H1 (cell line): Measurements from ENCODE around the gene SOX4. TPM values are rescaled to one million over a fixed set of nuclear protein-coding genes. Genes with fewer than 3 reads are reported as not detected.
A peak's percentile ranks its signal among the peaks of the same experiment; 100 is the strongest.

Source experiments
- CTCF ChIA-PET: fragments of 300-600 bp; sonication (Branson Sonifier 250); formaldehyde crosslinking; loops from one replicate; lab custom pipeline; 2021; ENCODE audit not compliant: partially characterized antibody; lab: Charles Lee
- POLR2A ChIA-PET: fragments of 300-600 bp; sonication (Branson Sonifier 250); formaldehyde crosslinking; loops from one replicate; lab custom pipeline; 2021; ENCODE audit warnings: inconsistent platforms; ENCODE audit not compliant: partially characterized antibody; lab: Charles Lee
- DNase-seq, 2 experiments: peaks; one replicate each; pipeline versions ENCODE4 v3.0.0 to v3.0.0-alpha.2; 2010 to 2022; ENCODE audit warnings: low spot score in 2 of 2, low read depth in 1 of 2, mixed read lengths in 1 of 2
- FAIRE-seq: peaks from 2 replicates; lab custom pipeline; 2011; peaks lifted over from hg19 to GRCh38; lab: Jason Lieb, UNC
- H2AFZ ChIP-seq: 2 replicates; pipeline ENCODE4 v1.8.1; 2012; ENCODE audit warnings: low read length, inconsistent platforms
- H2AK5ac ChIP-seq: 2 replicates; pipeline ENCODE4 v1.6.1; 2013; ENCODE audit warnings: low read depth, low read length
- H2BK120ac ChIP-seq: replicated peaks from 2 replicates; pipeline ENCODE3; 2013; ENCODE audit warnings: low read depth, low read length, inconsistent platforms
- H2BK12ac ChIP-seq: 2 replicates; pipeline ENCODE4 v1.6.1; 2013; ENCODE audit warnings: low read depth, low read length
- H2BK15ac ChIP-seq: 2 replicates; pipeline ENCODE4 v1.6.1; 2013; ENCODE audit warnings: low read length
- H2BK20ac ChIP-seq: 2 replicates; pipeline ENCODE4 v1.6.1; 2013; ENCODE audit warnings: low read length
- H2BK5ac ChIP-seq: 2 replicates; pipeline ENCODE4 v1.6.1; 2013; ENCODE audit warnings: low read depth, low read length
- H3K14ac ChIP-seq: 2 replicates; pipeline ENCODE4 v1.6.1; 2013; ENCODE audit warnings: inconsistent platforms; ENCODE audit not compliant: insufficient read length
- H3K18ac ChIP-seq: 2 replicates; pipeline ENCODE4 v1.6.1; 2013; ENCODE audit warnings: low read length; ENCODE audit errors: extremely low read depth
- H3K23ac ChIP-seq: 2 replicates; pipeline ENCODE4 v1.6.1; 2013; ENCODE audit warnings: inconsistent platforms; ENCODE audit not compliant: insufficient read length
- H3K23me2 ChIP-seq: 2 replicates; pipeline ENCODE4 v1.6.1; 2013; ENCODE audit warnings: low read depth, low read length
- H3K27ac ChIP-seq: 2 replicates; pipeline ENCODE4 v1.6.1; 2011; ENCODE audit warnings: low read depth, low read length, inconsistent platforms
- H3K27me3 ChIP-seq, 4 experiments: replicated peaks in 1 of 4; 1 replicate in 1 of 4; 2 replicates in 3 of 4; pipeline versions ENCODE4 v1.6.1 to v1.8.1; 2011 to 2013; ENCODE audit warnings: low read length in 3 of 4, mild to moderate bottlenecking in 3 of 4, inconsistent platforms in 2 of 4, mixed read lengths in 2 of 4, moderate library complexity in 1 of 4; ENCODE audit not compliant: control insufficient read depth in 3 of 4, insufficient read depth in 3 of 4; ENCODE audit errors: extremely low read depth in 1 of 4
- H3K36me3 ChIP-seq, 4 experiments: 2 replicates each; pipeline versions ENCODE4 v1.6.1 to v1.8.1; 2011 to 2013; ENCODE audit warnings: mild to moderate bottlenecking in 4 of 4, low read length in 3 of 4, moderate library complexity in 2 of 4, control low read depth in 1 of 4, inconsistent platforms in 1 of 4; ENCODE audit not compliant: insufficient read depth in 4 of 4, control insufficient read depth in 2 of 4
- H3K4ac ChIP-seq: replicated peaks from 2 replicates; pipeline ENCODE3; 2013; ENCODE audit warnings: low read length, low read depth, mixed read lengths, inconsistent platforms; ENCODE audit not compliant: insufficient read length
- H3K4me1 ChIP-seq, 4 experiments: replicated peaks in 1 of 4; 1 replicate in 1 of 4; 2 replicates in 3 of 4; pipeline versions ENCODE4 v1.6.1 to v1.8.1; 2011 to 2013; ENCODE audit warnings: low read length in 3 of 4, inconsistent platforms in 2 of 4, mixed read lengths in 1 of 4; ENCODE audit not compliant: insufficient read depth in 4 of 4, control insufficient read depth in 3 of 4
- H3K4me2 ChIP-seq, 2 experiments: 2 replicates each; pipeline versions ENCODE4 v1.6.1 to v1.8.1; 2011 to 2013; ENCODE audit warnings: low read depth in 2 of 2, low read length in 2 of 2, control low read depth in 1 of 2, inconsistent platforms in 1 of 2, mild to moderate bottlenecking in 1 of 2; ENCODE audit not compliant: insufficient read depth in 1 of 2
- H3K4me3 ChIP-seq, 4 experiments: fragments of 200-600, 300-600 bp in 1 of 4; sonication (generic), shearing (Covaris generic), sonication (Bioruptor Twin) in 1 of 4; 2 replicates each; pipeline versions ENCODE4 v1.5.1 to v1.8.1; 2011 to 2016; ENCODE audit warnings: low read length in 4 of 4, low read depth in 3 of 4, control low read depth in 2 of 4, inconsistent platforms in 2 of 4, mild to moderate bottlenecking in 2 of 4, mixed read lengths in 1 of 4, moderate library complexity in 1 of 4; ENCODE audit not compliant: insufficient read depth in 2 of 4; ENCODE audit errors: extremely low read depth in 1 of 4
- H3K56ac ChIP-seq: replicated peaks from 2 replicates; pipeline ENCODE3; 2013; ENCODE audit warnings: low read depth, mild to moderate bottlenecking, mixed read lengths, low read length, inconsistent platforms; ENCODE audit not compliant: insufficient read length
- H3K79me1 ChIP-seq: 2 replicates; pipeline ENCODE4 v1.6.1; 2013; ENCODE audit warnings: low read depth, low read length, control low read depth
- H3K79me2 ChIP-seq, 2 experiments: 2 replicates each; pipeline versions ENCODE4 v1.6.1 to v1.8.1; 2012 to 2013; ENCODE audit warnings: low read length in 2 of 2, mild to moderate bottlenecking in 2 of 2, inconsistent platforms in 1 of 2; ENCODE audit not compliant: insufficient read depth in 2 of 2, control insufficient read depth in 1 of 2
- H3K9ac ChIP-seq, 4 experiments: replicated peaks in 1 of 4; 1 replicate in 1 of 4; 2 replicates in 3 of 4; pipeline versions ENCODE4 v1.6.1 to v1.8.1; 2011 to 2013; ENCODE audit warnings: low read depth in 3 of 4, low read length in 3 of 4, control low read depth in 2 of 4, mild to moderate bottlenecking in 2 of 4, moderate library complexity in 2 of 4, inconsistent platforms in 1 of 4; ENCODE audit errors: extremely low read depth in 1 of 4
- H3K9me3 ChIP-seq, 2 experiments: 2 replicates each; pipeline versions ENCODE4 v1.6.1 to v1.8.1; 2012 to 2013; ENCODE audit warnings: mild to moderate bottlenecking in 2 of 2, moderate library complexity in 2 of 2, control low read depth in 1 of 2, inconsistent platforms in 1 of 2, low read depth in 1 of 2, low read length in 1 of 2, mixed read lengths in 1 of 2; ENCODE audit not compliant: insufficient read depth in 2 of 2
- H4K20me1 ChIP-seq, 2 experiments: replicated peaks in 1 of 2; 2 replicates each; pipeline versions ENCODE3 to v1.8.1; 2011 to 2013; ENCODE audit warnings: inconsistent platforms in 2 of 2, low read length in 2 of 2, mild to moderate bottlenecking in 1 of 2; ENCODE audit not compliant: insufficient read depth in 2 of 2, control insufficient read depth in 1 of 2
- H4K5ac ChIP-seq: 2 replicates; pipeline ENCODE4 v1.6.1; 2013; ENCODE audit warnings: low read length, low read depth, mixed read lengths, inconsistent platforms; ENCODE audit not compliant: insufficient read length
- H4K8ac ChIP-seq: 2 replicates; pipeline ENCODE4 v1.8.0; 2013; ENCODE audit warnings: mild to moderate bottlenecking, moderate library complexity, low read length, inconsistent platforms; ENCODE audit not compliant: insufficient read depth; ENCODE audit errors: extremely low read depth
- H4K91ac ChIP-seq: replicated peaks from 2 replicates; pipeline ENCODE3; 2013; ENCODE audit warnings: low read length, mixed read lengths, inconsistent platforms; ENCODE audit not compliant: insufficient read length
- CBX5 ChIP-seq: fragments of 300-800, 300-1000 bp; sonication (generic); IDR thresholded peaks from 2 replicates; pipeline ENCODE4 v1.7.1; 2016; ENCODE audit warnings: antibody characterized with exemption, low read length, low read depth
- CREB1 ChIP-seq: IDR thresholded peaks from 2 replicates; pipeline ENCODE4 v1.6.1; 2012; ENCODE audit warnings: inconsistent platforms
- SAP30 ChIP-seq: fragments of 300-600 bp; sonication (generic); IDR thresholded peaks from 2 replicates; pipeline ENCODE4 v1.7.1; 2012; ENCODE audit warnings: low read length, moderate library complexity, mild to moderate bottlenecking, inconsistent platforms; ENCODE audit not compliant: insufficient read depth, insufficient replicate concordance
- SIX5 ChIP-seq: IDR thresholded peaks from 2 replicates; pipeline ENCODE4 v1.6.1; 2011; ENCODE audit warnings: mild to moderate bottlenecking, low read depth, low read length
- SP4 ChIP-seq: IDR thresholded peaks from 2 replicates; pipeline ENCODE4 v1.6.1; 2012; ENCODE audit warnings: low read length, inconsistent platforms
- ZNF274 ChIP-seq: IDR thresholded peaks from 2 replicates; pipeline ENCODE4 v1.7.0; 2012; ENCODE audit warnings: low read length, borderline replicate concordance; ENCODE audit errors: extremely low read depth
- WGBS, 2 experiments: shearing (Covaris generic) in 1 of 2; methylation state at CpG; one replicate each; pipeline versions ENCODE4 v1.1.6 to v1.1.7; 2013 to 2015; ENCODE audit warnings: low lambda C conversion rate in 2 of 2, mixed read lengths in 2 of 2, inconsistent platforms in 1 of 2, low coverage in 1 of 2, missing lambda C conversion rate in 1 of 2; ENCODE audit not compliant: insufficient replicate concordance in 2 of 2, insufficient coverage in 1 of 2, insufficient read length in 1 of 2; ENCODE audit errors: extremely low coverage in 1 of 2, missing lambda C conversion rate in 1 of 2; 5-methylcytosine and 5-hydroxymethylcytosine counted together
- polyA plus RNA-seq, 7 experiments: library from polyadenylated mRNA; depleted of rRNA in 3 of 7; stranded (reverse) in 5 of 7; unstranded in 2 of 7; fragments of >200 nt in 5 of 7; fragments of 200-250 nt in 2 of 7; gene quantifications; 1 replicate in 5 of 7; 2 replicates in 1 of 7; 4 replicates in 1 of 7; pipeline versions ENCODE4 v1.2.1 to v1.2.3, GENCODE V29; 2011 to 2013; ENCODE audit warnings: missing spikeins in 2 of 7, mixed read lengths in 2 of 7
- total RNA-seq: library from RNA; stranded (reverse); fragmentation: NEBNext Ultra II Directional; extraction: Animal tissue kit (Norgen Biotek cat#: 25700); gene quantifications from 2 replicates; pipeline ENCODE4 v1.2.1, GENCODE V29; 2021
- TF ChIP-seq, protein P1 (sequence below): IDR thresholded peaks from 2 replicates; pipeline ENCODE4 v1.6.1; 2012; ENCODE audit warnings: inconsistent platforms

The SOX4 gene
- total and polyA plus RNA-seq, 2 of the 8 experiments (the other 6 are each of a cell fraction or from before 2014, with no cell fraction given) = 14.1 to 169 TPM

GRCh38 chr6:21613809-21614208, 20.3 kb downstream of the SOX4 start:
- FAIRE-seq (no peak), DNase-seq (no peak)
- H3K23me2 ChIP-seq = no peaks in the 10 kb centered on the region
- no peak overlapping the region for H3K56ac ChIP-seq
- H2AFZ ChIP-seq = peak overlapping the region; percentile 42; the same call in 1 of the 2 replicates
- no peak overlapping the region for H2BK12ac ChIP-seq
- H3K27me3 ChIP-seq = no peaks in the 10 kb centered on the region
- no peak for TF ChIP-seq SP4
- no peak for TF ChIP-seq SAP30
- TF ChIP-seq CREB1 = no peak
- no peak for TF ChIP-seq SIX5
- no peak for TF ChIP-seq ZNF274
- no peak for TF ChIP-seq CBX5
- TF ChIP-seq, protein P1, sequence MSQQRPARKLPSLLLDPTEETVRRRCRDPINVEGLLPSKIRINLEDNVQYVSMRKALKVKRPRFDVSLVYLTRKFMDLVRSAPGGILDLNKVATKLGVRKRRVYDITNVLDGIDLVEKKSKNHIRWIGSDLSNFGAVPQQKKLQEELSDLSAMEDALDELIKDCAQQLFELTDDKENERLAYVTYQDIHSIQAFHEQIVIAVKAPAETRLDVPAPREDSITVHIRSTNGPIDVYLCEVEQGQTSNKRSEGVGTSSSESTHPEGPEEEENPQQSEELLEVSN = no peak
- H4K5ac ChIP-seq = no peak overlapping the region
- H3K4me3 ChIP-seq = no peak overlapping the region
- WGBS, 2 experiments = 86% methylated on average over 2 of the region's 2 CpGs; no CpG with 5 or more reads in 1 of the 2 experiments
- H3K9me3 ChIP-seq = no peaks in the 10 kb centered on the region; a peak in 1 of 4 replicates
- H3K79me2 ChIP-seq = no peaks in the 10 kb centered on the region
- no peak overlapping the region for H2BK20ac ChIP-seq
- no peak overlapping the region for H2AK5ac ChIP-seq
- H3K4ac ChIP-seq = no peak overlapping the region
- peaks cover 0 to 4% (median 1%) of the 10 kb centered on the region in 4 experiments; a peak in 1 of 7 replicates for H3K4me1 ChIP-seq
- H3K4me2 ChIP-seq = no peak overlapping the region
- no peaks in the 10 kb centered on the region for H3K36me3 ChIP-seq
- H3K79me1 ChIP-seq = no peaks in the 10 kb centered on the region
- H3K27ac ChIP-seq = no peak overlapping the region
- ChIA-PET POLR2A (interaction anchor here (0.8 to 1.7 kb wide), 2 partner anchors 51 to 126 kb away, joined by 4 to 6 read pairs; no protein-coding TSS in a partner anchor), CTCF (interaction anchor here (1.2 to 1.4 kb wide), 2 partner anchors 25 to 42 kb away, joined by 3 to 4 read pairs; no protein-coding TSS in a partner anchor)
- H2BK120ac ChIP-seq = no peak overlapping the region
- no peaks in the 10 kb centered on the region for H4K20me1 ChIP-seq
- no peak overlapping the region for H3K14ac ChIP-seq
- no peak overlapping the region for H3K23ac ChIP-seq
- no peak overlapping the region for H3K18ac ChIP-seq
- no peak overlapping the region for H2BK15ac ChIP-seq
- no peak overlapping the region for H4K91ac ChIP-seq
- H4K8ac ChIP-seq = no peak overlapping the region
- no peak overlapping the region; a peak in 1 of 7 replicates for H3K9ac ChIP-seq
- no peak overlapping the region for H2BK5ac ChIP-seq
